Measurements from ENCODE around the gene RNF187. TPM values are rescaled to one million over a fixed set of nuclear protein-coding genes. Genes with fewer than 3 reads are reported as not detected.

The RNF187 gene
- total and polyA plus RNA-seq, 2 donors (not counting 1 experiment from before 2014, with no cell fraction given) = 46.1 to 89.5 TPM

DNA sequence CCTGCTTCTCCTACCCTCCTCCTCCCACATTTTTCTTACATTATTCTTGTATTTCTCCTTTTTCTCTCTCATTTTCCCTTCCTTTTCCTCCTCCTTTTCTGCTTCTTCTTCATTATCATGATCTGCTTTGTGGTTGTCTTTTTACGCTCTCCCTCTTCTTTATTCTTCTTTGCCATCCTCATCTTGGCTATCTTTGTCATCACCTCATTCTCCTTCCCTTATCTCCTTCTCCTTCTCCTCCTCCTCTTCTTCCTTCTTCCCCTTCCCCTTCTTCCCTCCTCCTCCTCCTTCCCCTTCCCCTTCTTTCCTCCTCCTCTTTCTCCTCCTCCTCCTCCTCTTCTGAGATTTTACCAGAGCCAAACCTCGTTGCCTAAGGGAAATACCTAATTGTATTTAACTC is 30.5 kb downstream of the RNF187 start:
- H3K9me3 ChIP-seq (ENCODE audit: control insufficient read depth, insufficient read depth, low read depth, low read length) = no peaks in the 10 kb centered on the region
- H3K36me3 ChIP-seq (ENCODE audit: control insufficient read depth, insufficient read depth, low read length) = no peaks in the 10 kb centered on the region
- H3K27me3 ChIP-seq (ENCODE audit: control insufficient read depth, insufficient read depth, low read length) = no peaks in the 10 kb centered on the region
- TF ChIP-seq EZH2 (IDR thresholded peaks at IDR 0.05; ENCODE audit: low read length, missing control alignments) = no peak
- TF ChIP-seq, protein P1, sequence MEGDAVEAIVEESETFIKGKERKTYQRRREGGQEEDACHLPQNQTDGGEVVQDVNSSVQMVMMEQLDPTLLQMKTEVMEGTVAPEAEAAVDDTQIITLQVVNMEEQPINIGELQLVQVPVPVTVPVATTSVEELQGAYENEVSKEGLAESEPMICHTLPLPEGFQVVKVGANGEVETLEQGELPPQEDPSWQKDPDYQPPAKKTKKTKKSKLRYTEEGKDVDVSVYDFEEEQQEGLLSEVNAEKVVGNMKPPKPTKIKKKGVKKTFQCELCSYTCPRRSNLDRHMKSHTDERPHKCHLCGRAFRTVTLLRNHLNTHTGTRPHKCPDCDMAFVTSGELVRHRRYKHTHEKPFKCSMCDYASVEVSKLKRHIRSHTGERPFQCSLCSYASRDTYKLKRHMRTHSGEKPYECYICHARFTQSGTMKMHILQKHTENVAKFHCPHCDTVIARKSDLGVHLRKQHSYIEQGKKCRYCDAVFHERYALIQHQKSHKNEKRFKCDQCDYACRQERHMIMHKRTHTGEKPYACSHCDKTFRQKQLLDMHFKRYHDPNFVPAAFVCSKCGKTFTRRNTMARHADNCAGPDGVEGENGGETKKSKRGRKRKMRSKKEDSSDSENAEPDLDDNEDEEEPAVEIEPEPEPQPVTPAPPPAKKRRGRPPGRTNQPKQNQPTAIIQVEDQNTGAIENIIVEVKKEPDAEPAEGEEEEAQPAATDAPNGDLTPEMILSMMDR (conservative IDR thresholded peaks at IDR 0.05 in 1 of 2, IDR thresholded peaks at IDR 0.05 in 1 of 2; ENCODE audit: low read depth in 1 of 2, low read length in 2 of 2) = no peak
- H3K4me1 ChIP-seq (ENCODE audit: control insufficient read depth, extremely low read depth, insufficient read depth, low read length) = no peaks in the 10 kb centered on the region
- H3K27ac ChIP-seq (ENCODE audit: insufficient read depth, low read length) = no peak overlapping the region
- no peak overlapping the region for H3K4me3 ChIP-seq (replicated peaks in 1 of 4; ENCODE audit: control extremely low read depth in 1 of 4, insufficient read depth in 1 of 4, low read depth in 3 of 4, low read length in 4 of 4)
- H2AFZ ChIP-seq (ENCODE audit: low read length) = no peak overlapping the region
- no peak overlapping the region for H3K9ac ChIP-seq (ENCODE audit: insufficient read depth, low read length)
- H3K4me2 ChIP-seq (ENCODE audit: extremely low read depth, insufficient read depth, low read length) = no peak overlapping the region
- no peaks in the 10 kb centered on the region for H4K20me1 ChIP-seq (ENCODE audit: control insufficient read depth, extremely low read depth, insufficient read depth, low read length)
- no peak for DNase-seq (ENCODE audit: low read depth in 2 of 2)
- no peaks in the 10 kb centered on the region for H3K79me2 ChIP-seq (ENCODE audit: control insufficient read depth, insufficient read depth, low read length)

DNA sequence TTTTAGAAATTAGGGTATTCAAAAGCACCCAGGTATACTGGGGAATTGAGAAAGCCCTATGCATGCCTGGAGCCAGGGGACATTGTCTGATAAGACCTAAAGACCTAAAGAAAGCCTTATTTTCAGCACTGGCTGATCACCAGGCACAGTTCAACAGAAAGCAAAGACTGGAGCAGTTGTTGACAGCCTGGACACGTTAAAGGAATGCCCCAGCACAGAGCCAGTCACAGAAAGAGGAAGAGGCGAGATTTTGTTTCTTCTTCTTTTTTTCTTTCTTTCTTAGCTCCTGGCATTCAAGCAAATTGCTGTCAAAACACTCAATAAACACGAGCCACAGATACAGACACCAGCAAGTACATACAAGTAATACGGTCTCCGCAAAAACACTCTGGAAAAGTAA is 40.4 kb downstream of the RNF187 start:
- Histone ChIP-seq H3K4me1 (ENCODE audit: control insufficient read depth, extremely low read depth, insufficient read depth, low read length) (no peaks in the 10 kb centered on the region), H3K27me3 (ENCODE audit: control insufficient read depth, insufficient read depth, low read length) (no peaks in the 10 kb centered on the region), H2AFZ (ENCODE audit: low read length) (no peak overlapping the region), H3K27ac (ENCODE audit: insufficient read depth, low read length) (no peak overlapping the region), H3K4me3 (replicated peaks in 1 of 4; ENCODE audit: control extremely low read depth in 1 of 4, insufficient read depth in 1 of 4, low read depth in 3 of 4, low read length in 4 of 4) (peak overlapping the region in 1 of 4 experiments; percentile 2), H3K9ac (ENCODE audit: insufficient read depth, low read length) (no peak overlapping the region), H4K20me1 (ENCODE audit: control insufficient read depth, extremely low read depth, insufficient read depth, low read length) (no peaks in the 10 kb centered on the region), H3K4me2 (ENCODE audit: extremely low read depth, insufficient read depth, low read length) (no peak overlapping the region), H3K36me3 (ENCODE audit: control insufficient read depth, insufficient read depth, low read length) (no peaks in the 10 kb centered on the region), H3K79me2 (ENCODE audit: control insufficient read depth, insufficient read depth, low read length) (no peaks in the 10 kb centered on the region), H3K9me3 (ENCODE audit: control insufficient read depth, insufficient read depth, low read depth, low read length) (no peaks in the 10 kb centered on the region)
- TF ChIP-seq EZH2 (IDR thresholded peaks at IDR 0.05; ENCODE audit: low read length, missing control alignments) = no peak
- TF ChIP-seq, protein P1 (conservative IDR thresholded peaks at IDR 0.05 in 1 of 2, IDR thresholded peaks at IDR 0.05 in 1 of 2; ENCODE audit: low read depth in 1 of 2, low read length in 2 of 2) = no peak
- DNase-seq (ENCODE audit: low read depth in 2 of 2) = no peak

DNA sequence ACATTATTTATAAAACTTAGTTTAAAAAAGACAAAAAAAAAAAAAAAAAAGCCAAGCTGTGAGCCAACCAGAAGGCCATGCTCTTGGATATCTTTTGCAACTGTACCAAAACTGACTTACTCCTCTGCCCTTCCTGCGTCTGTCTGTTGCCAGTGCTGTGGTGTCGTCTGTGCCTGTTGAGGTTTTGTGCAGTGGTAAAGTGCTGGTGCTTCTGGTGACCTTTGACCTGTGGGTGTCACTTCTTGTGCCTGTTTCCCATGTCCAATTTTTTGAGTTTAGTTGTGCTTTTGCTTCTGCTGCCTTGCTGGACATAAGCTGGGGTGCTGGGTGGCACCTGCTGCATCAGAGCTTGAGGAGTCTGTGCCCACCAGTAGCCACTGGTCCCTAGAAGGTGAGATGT is 41.4 kb downstream of the RNF187 start:
- H3K9me3 ChIP-seq (ENCODE audit: control insufficient read depth, insufficient read depth, low read depth, low read length) = no peaks in the 10 kb centered on the region
- H3K36me3 ChIP-seq (ENCODE audit: control insufficient read depth, insufficient read depth, low read length) = no peaks in the 10 kb centered on the region
- no peak overlapping the region for H3K27ac ChIP-seq (ENCODE audit: insufficient read depth, low read length)
- no peak overlapping the region for H3K4me3 ChIP-seq (replicated peaks in 1 of 4; ENCODE audit: control extremely low read depth in 1 of 4, insufficient read depth in 1 of 4, low read depth in 3 of 4, low read length in 4 of 4)
- H3K79me2 ChIP-seq (ENCODE audit: control insufficient read depth, insufficient read depth, low read length) = no peaks in the 10 kb centered on the region
- no peaks in the 10 kb centered on the region for H3K27me3 ChIP-seq (ENCODE audit: control insufficient read depth, insufficient read depth, low read length)
- DNase-seq (ENCODE audit: low read depth in 2 of 2) = no peak
- TF ChIP-seq, protein P1 (conservative IDR thresholded peaks at IDR 0.05 in 1 of 2, IDR thresholded peaks at IDR 0.05 in 1 of 2; ENCODE audit: low read depth in 1 of 2, low read length in 2 of 2) = no peak
- no peak for TF ChIP-seq EZH2 (IDR thresholded peaks at IDR 0.05; ENCODE audit: low read length, missing control alignments)
- H2AFZ ChIP-seq (ENCODE audit: low read length) = no peak overlapping the region
- H4K20me1 ChIP-seq (ENCODE audit: control insufficient read depth, extremely low read depth, insufficient read depth, low read length) = no peaks in the 10 kb centered on the region
- H3K4me2 ChIP-seq (ENCODE audit: extremely low read depth, insufficient read depth, low read length) = no peak overlapping the region
- no peak overlapping the region for H3K9ac ChIP-seq (ENCODE audit: insufficient read depth, low read length)
- H3K4me1 ChIP-seq (ENCODE audit: control insufficient read depth, extremely low read depth, insufficient read depth, low read length) = no peaks in the 10 kb centered on the region

Data from fibroblast of lung (primary cell).